Activated naive CD4-positive, alpha-beta T cell (primary cell): ENCODE results near the gene SLC25A21.
"Not testable (repeated sequence)": the region's sequence is repeated elsewhere in the genome, so short reads cannot be mapped to it uniquely, and the experiment has no call there.

Source experiments
- DNase-seq, 4 experiments: peaks; one replicate each; lab custom pipeline; 2025; lab: John Stamatoyannopoulos, UW

The SLC25A21 gene

DNA sequence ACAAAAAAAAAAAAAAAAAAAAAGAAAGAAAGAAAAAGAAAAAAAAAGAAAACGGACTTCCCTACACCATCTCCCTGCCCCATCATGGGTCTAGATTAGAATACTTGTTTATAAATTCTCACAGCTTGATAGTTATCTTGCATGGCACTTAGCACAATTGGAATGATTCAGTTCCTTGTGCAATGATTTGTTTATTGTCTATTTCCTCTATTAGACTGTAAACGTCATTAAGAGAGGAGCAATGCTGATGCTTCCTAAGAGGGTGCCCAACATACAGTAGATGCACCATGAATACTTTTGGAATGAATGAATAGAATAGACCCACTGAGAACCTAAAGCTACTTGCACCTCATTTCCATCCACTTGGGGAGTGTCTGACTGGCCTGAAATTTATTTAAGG is 469.9 kb downstream of the SLC25A21 start:
- DNase-seq: no peak

DNA sequence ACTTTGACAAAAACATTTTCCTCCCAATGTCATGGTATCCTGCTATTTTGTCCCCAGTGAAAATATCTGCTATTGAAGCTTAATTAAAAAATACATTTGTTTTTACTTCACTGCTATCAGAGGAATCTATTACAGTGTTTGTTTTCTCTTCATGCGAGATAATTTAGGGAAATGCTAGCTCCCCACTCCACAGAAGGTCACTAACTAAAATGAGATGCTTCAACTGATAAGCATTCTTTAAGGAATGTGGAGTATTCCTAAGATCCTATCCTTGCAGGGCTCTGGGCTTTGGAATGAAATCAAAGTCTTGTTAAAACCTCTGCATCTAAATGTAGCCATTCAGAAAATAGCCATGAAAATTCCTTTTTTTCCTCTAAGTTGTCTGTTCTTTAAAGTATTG is 471.3 kb downstream of the SLC25A21 start:
- DNase-seq: no peak

DNA sequence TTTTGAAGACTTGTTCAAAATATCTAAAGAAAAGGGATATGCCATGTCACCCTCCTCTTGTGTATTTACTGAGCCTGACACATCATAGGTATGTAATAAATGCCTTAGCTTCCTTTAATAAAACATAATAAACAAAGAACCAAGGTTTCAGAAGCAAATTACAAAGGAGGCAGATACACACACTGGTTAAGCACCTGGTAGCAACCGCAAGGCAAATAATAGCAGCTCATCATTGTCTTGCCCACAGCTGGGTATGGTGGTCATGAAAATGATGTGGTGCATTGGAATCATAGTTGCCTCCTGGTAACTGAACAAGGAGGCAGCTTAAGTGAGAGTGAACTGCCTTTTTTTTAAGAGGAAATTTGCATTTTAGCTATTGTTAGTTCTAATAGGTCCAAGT is 471.8 kb downstream of the SLC25A21 start:
- no peak for DNase-seq

DNA sequence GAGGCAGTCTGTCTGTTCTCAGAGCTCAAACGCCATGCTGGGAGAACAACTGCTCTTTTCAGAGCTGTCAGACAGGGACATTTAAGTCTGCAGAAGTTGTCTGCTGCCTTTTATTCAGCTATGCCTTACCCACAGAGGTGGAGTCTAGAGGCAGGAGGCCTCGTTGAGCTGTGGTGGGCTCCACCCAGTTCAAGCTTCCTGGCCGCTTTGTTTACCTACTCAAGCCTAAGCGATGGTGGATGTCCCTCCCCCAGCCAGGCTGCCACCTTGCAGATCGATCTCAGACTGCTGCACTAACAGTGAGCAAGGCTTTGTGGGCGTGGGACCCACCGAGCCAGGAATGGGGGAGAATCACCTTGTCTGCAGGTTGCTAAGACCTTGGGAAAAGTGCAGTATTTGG is 473.0 kb downstream of the SLC25A21 start:
- not testable (repeated sequence) for DNase-seq

DNA sequence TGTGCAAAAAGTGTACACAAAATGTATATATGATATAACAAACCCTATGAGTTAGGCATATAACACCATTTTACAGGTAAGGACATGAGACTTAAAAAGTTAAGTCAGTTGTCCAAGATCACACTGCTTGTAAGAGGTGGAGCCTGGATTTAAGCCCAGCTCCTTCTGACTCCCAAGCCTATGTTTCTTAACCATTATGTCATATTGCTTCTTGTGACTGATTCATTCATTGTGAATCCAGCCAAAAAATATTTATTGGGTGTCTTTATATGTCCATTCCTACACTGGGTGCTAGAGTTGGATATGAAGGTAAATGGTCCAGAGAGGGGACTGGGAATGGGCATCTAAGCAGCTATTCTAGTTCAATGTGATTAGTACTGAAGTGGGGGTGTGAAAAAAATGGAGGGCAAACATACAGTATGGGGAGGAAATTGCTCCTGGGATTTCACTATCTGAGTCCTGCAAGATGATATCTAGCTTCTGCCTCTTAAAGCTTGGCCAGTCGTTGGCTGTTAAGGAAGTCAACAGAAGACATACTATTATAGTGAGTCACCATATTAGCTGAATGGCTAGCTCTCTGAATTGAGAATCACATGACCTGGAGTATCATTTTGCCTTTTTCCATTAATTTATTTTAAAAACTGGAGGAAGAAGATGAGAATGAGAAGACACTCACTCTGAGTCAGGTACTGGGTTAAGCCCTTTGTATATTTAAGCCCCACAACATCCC is 481.9 kb downstream of the SLC25A21 start:
- no peak for DNase-seq

DNA sequence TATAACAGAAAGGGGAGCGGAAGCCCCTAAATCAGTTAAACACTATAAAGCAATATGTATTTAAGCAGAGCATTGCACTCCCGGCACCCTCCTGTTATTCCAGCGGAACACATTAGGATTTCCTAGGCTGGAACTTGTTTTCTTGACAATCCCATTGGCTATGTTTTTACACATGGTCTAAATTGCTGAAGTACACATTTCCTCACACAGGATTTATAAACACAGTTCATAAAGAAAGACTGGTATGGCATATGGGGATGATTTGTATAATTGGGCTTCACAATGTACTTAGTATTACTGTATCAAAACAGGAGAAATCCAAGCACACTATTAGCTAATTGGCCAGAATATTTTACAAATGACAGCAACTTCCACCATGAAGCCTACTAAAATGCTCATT is 487.5 kb downstream of the SLC25A21 start:
- DNase-seq: no peak

DNA sequence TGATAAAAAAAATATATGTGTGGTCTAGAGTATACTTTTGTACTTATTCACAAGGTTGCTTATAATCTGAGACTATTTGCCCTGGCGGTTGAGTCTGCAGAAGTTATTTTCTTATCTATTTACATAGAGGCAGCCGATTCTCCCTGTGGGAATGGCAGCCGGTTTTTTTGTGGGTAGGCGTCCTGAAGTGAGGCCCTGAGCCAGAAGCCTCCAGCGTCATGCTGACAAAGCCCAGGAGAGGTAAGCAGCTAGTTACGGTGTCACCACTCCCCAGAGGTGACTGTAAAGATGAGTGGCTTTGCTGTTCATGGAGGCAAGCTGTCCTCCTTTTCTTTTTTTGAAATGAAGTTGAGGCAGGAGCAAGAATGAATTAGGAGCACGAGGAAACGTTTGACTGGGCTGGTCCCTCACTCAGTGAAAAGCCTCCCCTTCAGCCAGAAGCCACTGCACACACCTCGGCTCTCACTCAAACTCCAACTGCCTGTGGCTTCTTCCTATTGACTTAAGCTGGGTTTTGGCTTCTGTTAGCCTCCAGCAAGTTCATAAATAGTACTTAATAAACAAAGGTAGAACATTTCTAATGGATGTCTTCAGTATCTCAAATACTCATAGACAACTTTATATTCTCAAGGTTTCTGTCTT is 489.2 kb downstream of the SLC25A21 start:
- no peak for DNase-seq

DNA sequence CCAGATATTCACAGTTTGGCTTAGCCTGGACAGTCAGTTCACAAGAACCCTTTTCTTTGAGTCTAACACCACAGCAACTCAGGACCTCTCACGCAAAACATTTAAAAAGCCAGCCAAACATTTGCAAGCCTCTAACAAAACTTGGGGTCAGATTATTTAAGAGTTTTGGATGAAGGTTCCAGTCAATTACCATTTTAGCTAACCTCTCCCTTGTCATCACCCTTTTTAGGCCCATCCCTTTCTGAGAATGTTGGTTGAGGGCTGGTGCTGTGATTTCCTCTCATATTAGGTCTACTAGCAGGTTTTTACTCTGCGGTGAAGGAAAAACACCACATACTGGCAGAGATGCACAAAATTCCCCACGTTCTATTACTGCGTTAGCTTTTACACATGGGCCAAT is 490.1 kb downstream of the SLC25A21 start:
- no peak for DNase-seq

DNA sequence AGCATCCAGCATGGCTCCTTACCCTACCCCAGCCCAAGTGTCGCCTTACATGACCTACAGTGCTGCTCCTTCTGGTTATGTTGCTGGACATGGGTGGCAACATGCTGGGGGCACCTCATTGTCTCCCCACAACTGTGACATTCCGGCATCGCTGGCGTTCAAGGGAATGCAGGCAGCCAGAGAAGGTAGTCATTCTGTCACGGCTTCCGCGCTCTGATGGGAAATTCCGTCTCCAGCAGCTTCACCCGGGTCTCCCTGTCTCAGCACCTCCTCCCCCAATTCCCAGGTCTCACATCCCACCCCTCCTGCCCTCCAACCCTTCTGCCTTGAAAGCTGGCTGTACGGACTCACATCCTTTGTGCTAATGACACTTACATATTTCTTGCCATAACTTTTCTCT is 496.2 kb downstream of the SLC25A21 start:
- DNase-seq: no peak

DNA sequence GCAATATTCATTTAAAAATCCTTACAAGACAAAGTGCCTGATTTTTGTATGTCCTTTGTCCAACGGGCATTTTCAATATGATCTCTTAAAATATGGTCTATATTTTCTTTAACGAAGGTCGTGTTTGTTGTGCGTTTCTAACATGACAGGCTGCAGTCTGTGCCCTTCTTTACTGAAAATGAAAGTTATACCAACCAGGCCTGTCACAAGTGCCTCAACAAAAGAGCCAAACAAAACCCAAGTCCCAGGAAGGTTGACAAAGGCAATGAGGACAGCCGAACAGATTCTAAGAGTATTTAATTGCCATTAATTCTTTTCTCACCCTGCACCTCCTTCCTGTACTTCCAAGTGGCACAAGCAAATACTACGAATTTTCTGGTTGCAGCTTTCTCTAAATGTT is 496.8 kb downstream of the SLC25A21 start:
- DNase-seq: no peak

DNA sequence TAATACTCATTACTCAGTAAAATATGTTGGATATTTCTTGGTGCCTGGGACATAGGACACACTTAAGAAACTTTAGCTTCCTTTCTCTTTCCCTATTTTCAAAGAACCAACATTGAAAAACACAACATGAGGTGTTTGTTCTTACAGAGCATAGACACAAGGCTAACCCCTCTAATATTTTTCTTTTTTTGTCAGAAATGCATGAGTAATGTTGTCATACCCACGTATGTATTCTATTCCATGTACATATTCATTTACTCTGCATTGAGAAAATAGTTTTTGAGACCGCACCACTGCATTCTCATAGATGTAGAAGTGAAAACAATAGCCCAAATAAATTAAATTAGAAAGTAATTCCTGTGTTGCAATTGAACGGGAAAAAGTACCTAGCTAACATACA is 497.7 kb downstream of the SLC25A21 start:
- no peak for DNase-seq

DNA sequence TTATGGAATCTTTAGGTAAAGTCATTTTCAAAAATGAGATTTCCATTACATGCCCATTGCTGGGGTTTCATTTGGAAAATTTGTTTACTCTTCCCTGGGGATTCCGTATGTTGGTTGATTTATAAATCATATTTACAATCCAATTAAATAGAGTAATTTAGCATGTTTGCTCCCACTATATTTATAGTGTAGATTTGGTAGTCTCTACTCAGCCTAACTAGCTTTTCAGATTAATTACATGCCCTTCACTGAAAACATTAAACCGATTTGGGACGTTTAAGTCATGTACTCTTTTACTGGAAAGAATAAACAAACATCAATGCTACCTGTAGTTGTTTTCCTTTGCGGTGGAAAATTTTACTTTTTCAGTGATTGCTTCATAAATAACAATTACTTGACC is 500.3 kb downstream of the SLC25A21 start:
- DNase-seq: no peak

DNA sequence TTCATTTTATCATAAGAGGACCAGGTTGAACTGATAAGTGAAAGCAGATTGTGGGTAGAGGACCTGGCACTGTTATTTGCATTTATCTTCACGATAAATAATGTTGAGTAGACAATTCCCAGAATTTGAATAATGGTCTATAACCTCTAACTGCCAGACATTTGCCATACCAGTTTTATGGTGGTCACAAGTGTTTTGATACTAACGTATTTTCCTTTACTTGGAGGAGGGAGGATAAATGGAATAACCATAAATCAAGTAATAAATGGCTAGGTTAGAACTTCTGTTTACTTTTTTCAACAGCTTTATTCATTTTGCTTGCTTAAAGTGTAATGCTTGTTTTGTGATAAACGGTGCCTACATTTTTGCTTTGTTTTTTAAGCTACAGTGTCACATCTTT is 501.3 kb downstream of the SLC25A21 start:
- DNase-seq: no peak

DNA sequence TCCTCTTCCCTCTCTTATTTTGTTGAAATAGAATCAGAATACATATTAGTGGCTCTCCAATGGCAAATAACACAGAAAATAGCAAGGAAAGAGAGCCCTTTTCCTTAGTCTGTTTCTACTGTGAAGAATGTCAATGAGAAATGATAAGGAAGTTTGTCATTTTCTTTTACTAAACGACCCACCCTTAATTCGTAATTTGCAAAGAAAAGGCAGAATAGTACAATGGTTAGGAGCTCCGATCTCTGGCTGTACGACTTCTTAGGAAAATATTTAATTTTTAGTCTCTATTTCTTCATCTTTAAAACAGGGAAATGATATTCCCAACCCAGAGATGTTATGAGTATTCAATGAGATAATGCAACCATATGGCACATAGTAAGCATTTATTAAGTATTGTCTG is 504.7 kb downstream of the SLC25A21 start:
- DNase-seq: no peak

DNA sequence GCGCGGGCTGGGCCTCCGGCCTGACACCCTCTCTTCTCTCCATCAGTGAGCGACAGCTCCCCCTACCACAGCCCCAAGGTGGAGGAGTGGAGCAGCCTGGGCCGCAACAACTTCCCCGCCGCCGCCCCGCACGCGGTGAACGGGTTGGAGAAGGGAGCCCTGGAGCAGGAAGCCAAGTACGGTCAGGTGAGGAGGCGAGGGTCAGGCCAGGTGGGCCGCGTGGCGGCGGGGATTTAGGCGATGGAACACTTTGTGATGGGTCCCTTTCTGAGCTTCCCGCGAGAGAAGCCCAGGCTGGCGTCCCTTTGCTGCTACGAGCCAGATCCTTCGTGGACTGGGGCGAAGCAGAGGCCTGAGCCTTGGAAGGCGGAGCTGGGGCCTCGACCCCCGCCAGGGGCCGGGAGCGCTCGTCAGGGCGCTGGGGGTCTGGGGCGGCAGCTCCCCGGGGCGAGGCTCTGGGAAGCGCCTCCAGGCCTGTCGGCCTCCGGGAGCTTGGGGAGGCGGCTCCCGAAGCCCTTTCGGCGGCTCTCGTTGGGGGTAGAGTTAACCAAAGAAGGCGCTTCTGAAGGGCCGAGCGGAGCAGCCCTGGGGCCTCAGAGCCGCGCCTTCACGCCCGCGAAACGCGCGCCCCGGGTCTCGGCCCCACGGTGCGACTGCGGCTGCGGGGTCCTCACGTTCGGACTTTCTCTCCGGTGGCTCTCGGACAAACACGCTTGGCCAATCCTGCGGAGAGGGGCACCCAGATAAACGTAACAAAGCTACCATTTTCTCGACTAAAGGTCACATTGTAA is 505.8 kb downstream of the SLC25A21 start:
- DNase-seq: no peak

DNA sequence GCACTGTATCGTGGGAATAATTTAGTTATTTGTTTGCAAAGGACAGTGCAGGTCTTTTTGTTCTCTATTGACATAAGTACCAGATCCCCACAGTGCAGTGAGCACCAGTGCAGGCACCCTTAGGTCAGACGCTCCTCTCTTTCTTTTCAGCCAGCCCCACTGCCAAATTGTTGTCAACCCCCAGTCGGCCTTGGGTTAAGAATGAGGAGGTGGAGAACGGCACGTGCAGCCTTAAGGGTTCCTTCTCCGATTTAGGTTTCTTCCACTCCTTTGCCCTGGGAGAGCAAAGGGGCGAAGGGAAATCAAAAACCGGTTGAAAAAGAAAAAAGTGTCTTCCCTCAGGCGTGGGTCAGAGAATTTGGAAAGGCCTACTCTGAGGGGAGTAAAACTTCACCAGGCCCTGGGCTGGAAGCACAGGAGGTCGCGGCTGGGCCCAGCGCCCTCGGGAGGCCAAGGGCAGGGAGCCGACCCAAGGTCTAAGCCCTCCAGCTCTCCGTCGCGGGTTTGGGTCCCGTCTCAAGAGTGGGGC is 506.5 kb downstream of the SLC25A21 start:
- DNase-seq: no peak

DNA sequence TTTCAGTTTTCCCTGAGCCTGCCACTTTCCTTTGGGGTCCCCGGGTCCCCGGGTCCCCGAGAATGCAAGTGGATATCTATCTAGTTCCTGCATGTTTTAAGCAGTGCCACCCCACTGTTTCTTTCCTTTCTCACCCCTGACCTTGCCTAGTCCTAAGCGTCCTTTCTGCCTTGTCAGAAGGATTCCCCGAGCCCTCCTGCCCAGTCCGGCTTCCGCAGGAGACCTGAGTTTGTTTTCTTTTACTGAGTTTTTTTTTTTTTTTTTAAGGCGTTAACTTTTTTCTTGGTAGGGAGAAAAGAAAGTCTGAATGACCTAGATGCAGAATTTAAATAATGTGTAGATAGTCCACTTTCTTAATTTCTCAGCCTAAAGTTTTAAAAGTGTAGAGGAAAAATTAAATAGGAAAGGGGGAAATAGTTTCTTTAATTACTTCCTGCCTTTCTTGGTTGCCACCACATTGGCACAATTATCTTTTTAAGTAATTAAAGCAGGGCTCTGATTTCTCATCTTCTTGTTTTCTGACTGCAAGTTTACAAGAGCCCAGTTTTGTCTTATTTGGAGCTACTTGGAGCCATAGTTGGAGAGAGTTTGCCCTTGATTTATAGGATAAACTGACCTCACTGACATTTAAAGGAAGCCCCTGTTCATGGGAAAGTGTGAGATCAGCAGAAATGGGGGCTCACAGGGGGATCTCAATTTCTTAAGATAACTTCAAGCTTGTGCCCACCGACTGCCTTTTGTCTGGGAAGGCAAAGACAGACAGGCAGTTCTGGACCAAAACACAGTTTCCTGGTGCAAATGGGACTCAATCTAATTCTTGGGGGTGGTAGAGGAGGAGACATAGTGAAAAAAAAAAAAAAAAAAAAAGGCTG is 507.8 kb downstream of the SLC25A21 start:
- DNase-seq: no peak

DNA sequence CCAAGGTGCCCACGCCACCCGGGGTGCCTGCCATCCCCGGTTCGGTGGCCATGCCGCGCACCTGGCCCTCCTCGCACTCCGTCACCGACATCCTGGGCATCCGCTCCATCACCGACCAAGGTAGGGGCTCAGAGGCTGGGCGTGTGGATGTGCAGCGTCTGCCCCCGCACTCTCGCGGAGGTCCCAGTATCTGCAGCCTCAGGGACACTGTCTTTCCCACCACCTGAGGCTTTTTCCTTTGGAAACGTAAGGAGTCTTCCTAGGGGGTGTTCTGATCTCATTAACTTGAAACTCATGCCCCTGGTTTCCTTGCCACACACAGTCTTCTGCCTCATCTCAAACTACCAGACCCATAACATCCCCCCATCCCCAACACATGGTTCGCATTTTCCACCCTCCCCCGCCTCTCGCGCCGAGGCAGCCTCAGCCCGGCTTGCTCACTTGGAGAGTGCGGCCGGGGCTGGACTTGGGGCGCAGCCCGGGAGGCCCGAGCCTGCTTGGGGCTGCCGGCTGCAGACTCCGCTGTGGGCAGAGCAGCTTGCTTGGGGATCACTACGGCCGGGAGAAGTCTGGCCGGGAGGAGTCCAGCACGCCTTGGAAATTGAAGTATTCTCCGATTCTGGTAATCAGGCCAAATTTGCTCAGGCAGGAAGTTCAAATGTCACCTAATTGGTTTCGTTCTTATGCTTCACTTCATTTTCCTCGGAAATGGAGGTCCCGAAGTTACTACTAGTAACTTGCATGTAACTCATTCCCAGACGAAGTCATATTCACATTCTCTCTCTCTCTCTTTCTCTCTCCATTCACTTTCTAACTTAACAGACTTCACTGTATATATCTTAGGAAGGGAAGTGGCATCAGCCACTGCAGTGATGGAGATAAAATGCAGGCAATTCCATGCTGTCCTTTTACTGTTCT is 508.7 kb downstream of the SLC25A21 start:
- no peak for DNase-seq

DNA sequence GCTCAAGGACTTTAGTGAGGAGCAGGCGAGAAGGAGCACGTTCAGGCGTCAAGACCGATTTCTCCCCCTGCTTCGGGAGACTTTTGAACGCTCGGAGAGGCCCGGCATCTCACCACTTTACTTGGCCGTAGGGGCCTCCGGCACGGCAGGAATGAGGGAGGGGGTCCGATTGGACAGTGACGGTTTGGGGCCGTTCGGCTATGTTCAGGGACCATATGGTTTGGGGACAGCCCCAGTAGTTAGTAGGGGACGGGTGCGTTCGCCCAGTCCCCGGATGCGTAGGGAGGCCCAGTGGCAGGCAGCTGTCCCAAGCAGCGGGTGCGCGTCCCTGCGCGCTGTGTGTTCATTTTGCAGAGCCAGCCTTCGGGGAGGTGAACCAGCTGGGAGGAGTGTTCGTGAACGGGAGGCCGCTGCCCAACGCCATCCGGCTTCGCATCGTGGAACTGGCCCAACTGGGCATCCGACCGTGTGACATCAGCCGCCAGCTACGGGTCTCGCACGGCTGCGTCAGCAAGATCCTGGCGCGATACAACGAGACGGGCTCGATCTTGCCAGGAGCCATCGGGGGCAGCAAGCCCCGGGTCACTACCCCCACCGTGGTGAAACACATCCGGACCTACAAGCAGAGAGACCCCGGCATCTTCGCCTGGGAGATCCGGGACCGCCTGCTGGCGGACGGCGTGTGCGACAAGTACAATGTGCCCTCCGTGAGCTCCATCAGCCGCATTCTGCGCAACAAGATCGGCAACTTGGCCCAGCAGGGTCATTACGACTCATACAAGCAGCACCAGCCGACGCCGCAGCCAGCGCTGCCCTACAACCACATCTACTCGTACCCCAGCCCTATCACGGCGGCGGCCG is 509.6 kb downstream of the SLC25A21 start:
- no peak for DNase-seq

DNA sequence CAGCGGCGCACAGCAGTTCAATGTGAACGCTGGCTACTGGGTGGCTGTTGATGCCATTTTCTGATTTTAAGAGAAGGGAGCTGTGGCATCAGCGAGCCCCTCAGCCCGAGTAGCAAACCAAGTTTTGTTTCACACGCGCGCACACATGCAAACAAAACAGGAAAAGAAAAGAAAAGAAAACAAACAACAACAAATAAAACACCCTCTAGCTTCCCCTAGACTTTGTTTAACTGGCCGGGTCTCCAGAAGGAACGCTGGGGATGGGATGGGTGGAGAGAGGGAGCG is 510.2 kb downstream of the SLC25A21 start:
- no peak for DNase-seq
